GM19023 (cell line): Measurements from ENCODE around the gene WFDC12.
"Not testable (repeated sequence)": the region's sequence is repeated elsewhere in the genome, so short reads cannot be mapped to it uniquely, and the experiment has no call there.

Experiments
- ATAC-seq: cut with Tn5 transposase; IDR thresholded peaks from one replicate; pipeline ENCODE4 v1.9.1; 2021; ENCODE audit warnings: mild to moderate bottlenecking, moderate library complexity; ENCODE audit not compliant: unreplicated experiment

WFDC12 gene, protein sequence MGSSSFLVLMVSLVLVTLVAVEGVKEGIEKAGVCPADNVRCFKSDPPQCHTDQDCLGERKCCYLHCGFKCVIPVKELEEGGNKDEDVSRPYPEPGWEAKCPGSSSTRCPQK

DNA sequence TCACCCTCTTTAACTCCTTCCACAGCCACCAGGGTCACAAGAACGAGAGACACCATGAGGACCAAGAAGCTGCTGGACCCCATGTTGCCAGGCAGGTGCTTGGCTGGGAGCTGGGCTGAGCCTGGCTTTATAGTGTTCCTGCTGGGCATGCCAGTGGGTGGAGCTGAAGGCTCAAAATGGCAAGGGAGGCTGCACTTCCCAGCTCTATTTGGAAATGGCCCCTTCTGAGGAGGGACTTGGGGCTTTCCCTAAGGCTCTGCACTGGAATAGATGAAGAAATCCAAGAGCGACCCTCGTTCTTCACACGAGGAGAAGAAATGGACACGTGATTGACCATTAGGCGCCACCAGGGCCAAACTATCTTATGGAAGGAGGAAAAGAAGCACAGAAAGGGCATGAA, at the start of gene WFDC12:
Gene WFDC12, minus strand, starts transcription at position 101 of the 400 bp plus-strand sequence. Its CDS starts 18 bp downstream, at position 83.
- no peak for ATAC-seq

DNA sequence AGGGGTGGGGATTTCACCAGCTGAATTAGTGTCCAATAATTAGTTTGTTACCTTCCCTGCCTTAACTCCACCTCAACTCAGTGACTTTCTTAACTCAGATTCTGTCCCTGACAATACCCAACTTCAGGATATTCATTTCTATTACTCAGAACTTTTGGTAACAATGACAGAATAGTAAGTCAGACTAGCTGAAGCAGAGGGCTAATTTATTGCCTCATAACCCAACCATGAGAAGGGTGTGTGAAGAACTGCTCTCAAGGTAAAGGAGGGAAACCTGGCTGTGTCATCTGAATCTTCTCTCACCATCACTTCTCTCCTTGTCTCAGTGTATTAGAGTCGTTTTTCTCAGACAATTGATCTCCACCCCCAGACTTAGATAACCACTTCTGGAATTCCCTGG, 49.3 kb upstream of the WFDC12 start:
- ATAC-seq = no peak

DNA sequence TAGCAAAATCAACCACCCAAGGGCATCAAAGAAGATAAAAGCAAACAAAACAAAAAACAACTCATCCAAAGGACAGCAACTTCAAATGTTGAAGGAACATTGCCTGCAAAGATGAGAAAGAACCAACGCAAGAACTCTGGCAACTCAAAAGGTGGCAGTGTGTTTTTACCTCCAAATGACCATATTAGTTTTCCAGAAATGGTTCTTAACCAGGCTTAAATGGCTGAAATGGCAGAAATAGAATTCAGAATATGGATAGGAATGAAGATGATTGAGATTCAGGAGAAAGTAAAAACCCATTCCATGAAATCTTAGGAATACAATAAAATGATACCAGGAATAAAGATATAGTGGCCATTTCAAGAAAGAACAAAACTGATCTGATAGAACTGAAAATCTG, 40.6 kb upstream of the WFDC12 start:
- ATAC-seq = no peak

DNA sequence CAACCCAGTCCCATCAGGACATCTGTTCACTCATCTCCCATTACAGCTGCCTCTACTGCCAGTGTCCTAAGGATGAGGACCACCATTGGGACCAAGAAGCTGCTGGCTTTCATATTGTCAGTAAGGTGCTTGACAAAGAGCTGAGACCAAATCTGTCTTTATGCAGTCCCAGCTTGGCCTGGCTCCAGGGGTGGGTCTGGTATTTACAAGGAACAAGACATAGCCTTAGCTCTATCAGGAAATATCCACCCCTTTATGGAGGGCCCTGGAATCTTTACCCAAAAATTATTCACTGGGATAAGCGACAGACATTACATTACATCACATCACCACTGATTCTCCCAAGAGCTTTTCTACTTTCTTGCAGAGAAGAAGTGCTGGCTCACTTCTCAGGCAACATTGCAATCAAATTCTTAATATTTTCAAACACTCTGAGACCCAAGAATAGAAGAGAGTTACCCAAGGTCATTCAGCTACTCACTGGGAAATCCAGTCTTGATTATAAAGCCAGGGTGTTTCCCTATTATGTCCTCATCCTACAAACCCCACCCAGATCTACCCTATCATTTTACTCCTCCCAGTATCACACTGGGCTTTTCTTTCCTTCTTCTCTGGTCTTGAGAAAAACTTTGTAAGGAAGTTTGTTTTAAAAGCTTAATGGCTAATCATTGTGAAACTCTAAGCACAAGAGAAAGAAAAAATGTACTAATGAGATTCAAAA, 39.0 kb upstream of the WFDC12 start:
- no peak for ATAC-seq

DNA sequence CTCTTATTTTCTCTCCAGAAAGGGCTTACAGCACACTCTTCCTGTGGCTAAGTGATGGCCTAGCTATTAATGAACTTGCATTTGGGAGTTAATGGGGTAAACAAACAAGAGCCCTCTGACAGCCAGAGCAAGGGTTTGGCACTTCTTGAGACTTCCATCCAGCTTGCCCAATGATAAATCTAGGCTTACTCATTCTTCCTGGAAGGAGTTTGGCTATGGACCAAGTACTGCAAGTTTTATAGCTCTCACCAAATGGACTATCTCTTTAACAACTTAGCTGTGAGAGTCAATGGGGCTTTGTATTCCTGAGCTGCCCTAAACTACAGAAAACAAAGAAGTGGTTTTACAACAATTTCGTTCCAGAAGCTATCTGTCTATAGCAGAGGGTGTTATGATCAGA, 33.7 kb upstream of the WFDC12 start:
- ATAC-seq = no peak

DNA sequence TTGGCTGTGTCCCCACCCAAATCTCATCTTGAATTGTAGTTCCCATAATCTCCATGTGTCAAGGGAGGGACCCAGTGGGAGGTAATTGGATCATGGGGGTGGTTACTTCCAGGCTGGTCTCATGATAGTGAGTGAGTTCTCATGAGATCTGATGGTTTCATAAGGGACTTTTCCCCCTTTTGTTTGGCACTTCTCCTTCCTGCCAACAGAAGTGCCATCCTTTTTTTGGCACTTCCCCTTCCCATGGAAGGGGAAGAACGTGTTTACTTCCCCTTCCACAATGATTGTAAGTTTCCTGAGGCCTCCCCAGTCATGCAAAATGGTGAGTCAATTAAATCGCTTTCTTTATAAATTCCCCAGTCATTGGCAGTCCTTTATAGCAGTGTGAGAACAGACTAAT, 32.4 kb upstream of the WFDC12 start:
- no peak for ATAC-seq

DNA sequence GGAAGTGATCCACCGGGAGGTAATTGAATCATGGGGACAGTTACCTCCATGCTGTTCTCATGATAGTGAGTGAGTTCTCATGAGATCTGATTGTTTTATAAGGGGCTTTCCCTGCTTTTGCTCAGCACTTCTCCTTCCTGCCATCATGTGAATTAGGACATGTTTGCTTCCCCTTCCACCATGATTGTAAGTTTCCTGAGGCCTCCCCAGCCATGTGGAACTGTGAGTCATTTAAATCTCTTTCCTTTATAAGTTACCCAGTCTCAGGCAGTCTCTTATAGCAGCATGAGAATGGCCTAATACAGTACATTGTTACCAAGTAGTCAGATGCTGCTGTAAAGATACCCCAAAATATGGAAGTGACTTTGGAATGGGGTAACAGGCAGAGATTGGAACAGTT, 30.5 kb upstream of the WFDC12 start:
- ATAC-seq = not testable (repeated sequence)

DNA sequence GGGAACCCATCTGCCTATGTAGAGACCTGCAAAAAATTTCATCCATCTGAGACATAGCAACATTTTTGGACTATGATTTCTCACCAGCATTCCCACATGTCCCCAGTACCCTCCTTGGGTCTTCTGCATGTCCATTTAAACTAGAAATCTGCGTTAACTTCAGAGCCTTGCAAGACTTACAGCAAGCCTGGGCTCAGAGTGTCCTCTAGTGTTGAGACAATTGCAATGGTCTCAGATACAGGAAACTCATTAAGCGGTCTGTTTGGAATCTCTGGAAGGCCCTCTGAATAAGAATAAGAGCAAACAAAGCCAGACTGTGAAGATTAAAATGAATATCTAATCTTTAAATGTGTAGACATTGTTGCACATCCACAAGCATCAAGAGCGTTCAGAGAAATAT, 29.9 kb upstream of the WFDC12 start:
- ATAC-seq = no peak

DNA sequence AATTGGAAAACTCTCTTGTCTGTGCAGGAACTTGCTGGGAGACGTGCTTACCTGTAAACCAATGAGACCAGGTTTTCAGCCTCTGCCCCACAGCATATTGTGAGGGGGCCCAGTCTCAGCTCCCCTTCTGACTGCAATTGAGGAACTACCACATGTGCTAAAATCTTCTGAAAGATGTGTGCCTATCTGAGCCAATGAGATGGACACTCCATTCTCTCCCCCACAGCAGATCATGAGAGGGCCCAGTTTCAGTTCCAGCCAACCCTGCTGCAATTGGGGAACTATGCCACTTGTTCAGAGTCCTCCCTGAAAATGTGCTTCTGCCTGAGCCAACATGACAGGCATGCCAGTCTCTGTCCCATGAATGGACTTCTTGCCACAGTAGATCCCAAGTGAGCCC, 29.5 kb upstream of the WFDC12 start:
- no peak for ATAC-seq

DNA sequence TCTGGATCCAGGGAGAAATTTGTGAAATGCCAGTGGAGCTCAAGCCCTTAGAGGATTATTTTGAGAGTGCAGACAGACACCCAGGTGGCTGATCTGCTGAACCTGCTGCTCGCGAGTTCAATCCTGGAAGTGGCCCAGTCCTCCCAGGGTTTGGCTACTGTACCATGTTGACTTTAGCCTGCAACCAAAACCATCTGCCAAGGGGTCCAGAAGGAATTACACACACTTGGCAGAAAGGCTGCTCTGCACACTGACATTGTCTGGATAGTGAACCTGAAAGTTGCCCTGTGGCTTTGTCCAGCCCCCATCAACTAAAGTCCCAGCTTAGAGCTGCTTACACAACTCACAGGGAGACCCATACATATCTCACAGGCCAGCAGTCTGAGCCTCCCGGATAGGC, 28.9 kb upstream of the WFDC12 start:
- no peak for ATAC-seq

DNA sequence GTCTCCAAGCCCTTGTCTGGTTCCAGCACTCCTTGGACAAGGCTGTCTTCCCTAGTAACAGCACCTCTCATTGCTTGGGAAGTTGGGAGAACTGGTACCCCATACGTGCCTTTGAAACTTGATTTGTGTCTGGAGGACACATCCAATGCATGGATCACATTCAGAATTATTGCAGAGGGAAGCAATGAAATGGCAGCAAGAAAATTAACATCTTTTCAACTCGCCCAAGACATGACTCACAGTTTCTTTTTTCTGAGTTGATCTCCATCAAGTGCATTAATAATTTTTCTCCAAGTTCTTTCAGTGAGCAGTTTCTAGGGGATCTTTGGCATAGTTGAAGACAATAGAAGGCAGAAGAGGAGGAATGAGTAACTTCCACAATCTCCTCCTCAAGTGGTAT, 28.1 kb upstream of the WFDC12 start:
- ATAC-seq = no peak

DNA sequence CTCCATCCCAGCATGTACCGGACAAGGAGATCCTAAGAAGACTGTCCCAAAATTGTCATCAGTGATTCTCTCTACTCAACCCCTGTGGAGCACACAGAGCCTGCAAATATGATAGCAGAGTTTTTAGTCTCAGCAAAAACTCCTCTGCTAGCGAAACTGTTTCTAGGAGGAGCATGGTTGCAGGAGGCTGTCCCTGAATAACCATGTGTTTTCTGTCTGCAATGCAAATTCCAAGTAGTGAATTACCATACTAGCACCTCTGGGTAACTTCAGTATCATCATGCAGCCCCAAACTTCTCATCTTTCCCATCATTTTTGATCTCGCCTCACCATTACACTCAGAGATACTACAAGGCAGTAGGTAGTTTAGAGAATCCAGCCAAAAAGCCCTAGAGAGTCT, 24.8 kb upstream of the WFDC12 start:
- no peak for ATAC-seq

DNA sequence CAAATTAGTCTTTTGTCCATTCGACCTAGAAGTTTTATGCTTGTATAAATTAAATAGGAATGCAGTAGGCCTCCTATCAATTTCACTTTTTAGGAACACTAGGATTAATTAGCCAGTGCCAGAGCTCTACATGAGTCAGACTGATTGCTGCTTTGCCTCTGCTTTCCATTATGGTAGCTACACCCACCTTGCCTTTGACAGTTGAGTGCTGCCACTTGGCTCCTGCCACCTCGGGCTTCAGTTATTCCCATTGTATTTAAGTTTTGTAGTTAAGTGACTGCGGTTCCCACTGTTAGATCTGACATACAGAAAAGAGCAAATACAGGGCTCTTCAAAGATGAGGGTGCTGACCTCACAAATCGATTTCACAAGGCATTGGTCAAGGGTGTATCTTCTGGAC, 16.6 kb upstream of the WFDC12 start:
- ATAC-seq = no peak

DNA sequence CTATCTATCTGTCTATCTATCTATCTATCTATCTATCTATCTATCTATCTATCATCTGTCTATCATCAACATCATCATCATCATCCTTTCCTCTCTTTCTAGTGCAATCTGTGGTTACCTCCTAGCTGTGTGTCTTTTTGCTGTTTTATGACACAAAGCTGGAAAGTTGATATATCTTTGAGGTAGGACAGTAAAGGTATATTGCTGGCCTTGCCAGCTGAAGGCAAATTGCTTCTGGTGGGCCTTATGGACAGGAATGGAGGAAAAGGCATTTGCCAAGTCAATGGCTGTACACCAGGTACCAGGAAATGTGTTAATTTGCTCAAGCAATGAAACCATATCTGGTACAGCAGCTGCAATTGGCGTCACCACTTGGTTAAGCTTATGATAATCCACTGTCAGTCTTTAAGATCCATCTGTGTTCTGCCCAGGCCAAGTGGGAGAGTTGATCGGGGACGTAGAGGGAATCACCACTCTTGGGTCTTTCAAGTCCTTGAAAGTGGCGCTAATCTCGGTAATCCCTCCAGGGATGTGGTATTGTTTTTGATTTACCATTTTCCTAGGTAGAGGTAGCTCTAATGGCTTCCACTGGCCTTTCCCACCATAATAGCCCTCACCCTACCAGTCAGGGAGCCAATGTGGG, 15.6 kb upstream of the WFDC12 start:
- ATAC-seq = not testable (repeated sequence)

DNA sequence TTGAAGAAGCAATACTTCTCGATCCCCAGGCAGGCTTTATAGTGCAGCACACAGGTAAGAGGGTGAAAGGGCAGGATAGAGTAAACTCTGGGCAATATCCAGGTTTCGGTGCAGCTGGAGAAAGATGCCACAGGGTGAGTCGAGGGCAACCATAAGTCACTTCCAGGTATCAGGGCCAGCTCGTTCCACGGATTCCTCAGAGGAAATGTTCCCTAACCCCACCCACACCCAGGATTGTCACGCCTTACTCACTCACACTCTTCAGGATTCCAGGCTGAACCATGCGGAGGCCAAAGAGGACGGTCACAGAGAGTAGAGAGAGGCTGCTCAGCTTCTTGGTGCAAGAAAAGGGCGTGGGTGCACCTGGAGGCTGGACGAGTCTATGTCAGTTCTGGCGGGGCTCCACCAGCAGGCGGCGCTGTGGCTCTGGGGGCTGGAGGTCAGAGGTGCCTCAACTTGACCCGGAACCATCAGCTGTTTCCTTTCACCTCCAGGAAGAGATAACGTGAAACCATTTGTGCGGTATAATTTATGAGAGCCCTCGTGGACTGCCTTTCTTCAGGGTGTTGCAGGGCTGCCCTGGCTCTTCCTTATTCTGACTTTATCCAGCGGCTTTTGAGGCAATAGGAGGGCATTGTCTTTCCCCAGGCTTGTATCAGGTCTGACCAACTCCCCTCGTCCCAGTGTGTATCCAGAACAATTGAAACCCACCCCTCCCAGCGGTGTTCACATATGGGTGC, 14.5 kb upstream of the WFDC12 start:
- ATAC-seq = no peak

DNA sequence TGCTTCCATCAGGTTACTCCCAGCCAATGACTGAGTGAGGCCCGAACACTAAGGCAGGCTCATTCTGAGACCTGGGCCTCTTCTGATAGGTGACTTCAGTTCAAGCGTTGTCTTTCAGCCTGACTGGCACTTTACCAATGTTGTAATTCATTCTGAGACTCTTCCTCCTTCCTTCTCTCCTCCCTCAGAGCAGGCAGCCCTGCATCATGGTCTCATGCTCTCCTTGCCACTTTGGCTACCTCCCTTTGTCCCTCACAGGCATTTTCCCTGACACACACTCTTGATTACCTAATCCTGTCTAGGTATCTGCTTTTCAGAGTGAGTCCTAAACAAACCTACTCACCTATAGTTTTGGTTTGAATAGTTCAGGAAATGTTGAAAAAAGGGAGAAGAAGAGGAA, 12.6 kb upstream of the WFDC12 start:
- no peak for ATAC-seq

DNA sequence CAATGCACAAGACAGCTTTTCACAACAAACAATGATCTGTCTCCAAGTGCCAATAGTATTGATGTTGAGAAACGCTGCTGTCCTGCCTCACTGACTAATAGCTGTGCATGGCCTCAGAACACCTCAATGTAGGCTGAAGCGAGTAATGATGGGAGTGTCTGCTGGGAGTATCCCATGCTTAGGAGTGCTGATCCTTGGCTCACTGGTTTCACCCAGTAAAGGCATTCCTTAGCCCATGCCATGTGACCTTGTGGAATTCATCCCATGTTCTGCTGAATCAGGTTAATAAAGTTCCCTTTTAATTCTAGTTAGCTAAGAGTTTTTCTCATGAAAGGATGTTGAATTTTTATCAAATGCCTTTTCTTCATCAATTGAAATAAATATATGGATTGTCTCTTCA, 3.8 kb upstream of the WFDC12 start:
- no peak for ATAC-seq

DNA sequence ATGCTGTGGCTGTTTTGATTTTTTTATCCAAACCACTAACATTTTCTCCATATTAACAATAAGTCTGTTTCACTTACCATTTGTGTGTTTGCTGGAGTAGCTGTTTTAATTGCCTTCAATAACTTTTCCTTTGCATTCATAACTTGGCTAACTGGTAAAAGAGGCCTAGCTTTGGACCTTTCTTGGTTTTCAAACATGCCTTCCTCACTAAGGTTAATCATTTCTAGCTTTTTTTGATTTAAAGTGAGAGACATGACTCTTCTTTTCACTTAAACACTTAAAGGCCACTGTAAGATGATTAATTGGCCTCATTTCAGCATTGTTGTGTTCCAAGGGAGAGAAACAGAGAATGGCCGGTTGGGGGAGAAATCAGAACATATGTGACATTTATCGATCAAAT, 2.9 kb downstream of the WFDC12 start:
- no peak for ATAC-seq

DNA sequence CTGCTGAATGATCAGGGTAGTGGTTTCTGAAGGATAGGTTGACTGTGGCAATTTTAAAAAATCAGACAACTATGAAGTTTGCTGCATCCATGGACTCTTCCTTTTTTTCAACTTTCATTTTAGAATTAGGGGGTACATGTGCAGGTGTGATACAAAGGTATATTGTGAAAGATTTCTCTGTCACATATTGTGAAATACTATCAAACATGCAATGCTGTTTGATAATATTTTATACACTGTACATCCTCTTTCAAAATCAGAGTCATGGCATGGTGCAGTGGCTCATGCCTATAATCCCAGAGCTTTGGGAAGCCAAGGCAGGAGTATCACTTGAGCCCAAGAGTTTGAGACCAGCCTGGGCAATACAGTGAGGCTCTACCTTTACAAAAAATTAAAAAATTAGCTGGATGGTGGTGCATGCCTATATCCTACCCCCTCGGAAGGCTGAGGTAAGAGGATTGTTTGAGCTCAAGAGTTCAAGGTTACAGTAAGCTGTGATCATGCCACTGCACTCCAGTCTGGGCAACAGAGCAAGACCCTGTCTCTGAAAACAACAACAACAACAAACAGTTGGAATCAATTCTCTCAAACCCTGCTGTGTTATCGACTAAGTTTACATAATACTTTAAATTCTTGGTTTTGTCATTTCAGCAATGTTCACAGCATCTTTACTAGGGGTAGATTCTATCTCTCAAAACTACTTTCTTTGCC, 4.6 kb downstream of the WFDC12 start:
- ATAC-seq = no peak

DNA sequence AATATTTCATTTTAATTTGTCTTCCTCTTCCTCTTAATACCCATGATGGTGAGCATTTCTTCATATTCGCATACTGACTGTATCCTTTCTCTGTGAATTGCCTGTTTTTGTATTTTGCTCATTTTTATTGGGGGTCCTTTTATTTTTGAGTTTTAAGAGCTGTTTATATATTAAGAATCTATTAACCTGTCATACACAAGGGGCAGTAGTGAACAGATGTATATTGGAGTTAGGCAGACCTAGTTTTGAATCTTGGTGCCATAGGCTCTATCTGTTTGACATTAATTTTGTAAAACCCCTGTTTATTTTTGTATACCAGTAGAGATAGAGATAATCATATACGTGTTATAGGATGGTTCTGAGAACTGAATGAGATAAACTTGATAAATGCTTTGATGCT, 6.2 kb downstream of the WFDC12 start:
- no peak for ATAC-seq

DNA sequence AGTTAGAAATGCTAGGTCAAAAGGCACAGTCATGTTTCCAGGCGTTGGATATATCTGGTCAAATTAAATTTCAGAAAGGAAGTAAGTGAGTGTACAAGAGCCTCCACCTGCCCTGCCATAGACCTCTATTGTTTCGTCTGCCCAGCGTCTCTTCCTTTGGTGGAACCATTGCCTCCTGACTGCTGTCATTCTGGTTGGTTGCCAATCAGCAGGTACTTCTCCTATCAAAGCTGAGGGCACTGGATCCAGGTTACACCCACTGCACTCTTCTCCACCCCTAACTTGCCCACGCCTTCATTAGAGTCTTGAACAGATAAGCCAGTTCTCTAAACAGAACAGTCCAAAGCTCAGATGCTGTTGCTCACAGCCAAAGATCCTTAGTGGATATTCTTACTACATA, 6.7 kb downstream of the WFDC12 start:
- ATAC-seq = no peak
